Neural progenitor cell (in vitro differentiated cells): Measurements from ENCODE around the gene GPR150. TPM values are rescaled to one million over a fixed set of nuclear protein-coding genes. Genes with fewer than 3 reads are reported as not detected.
"Not testable (repeated sequence)": the region's sequence is repeated elsewhere in the genome, so short reads cannot be mapped to it uniquely, and the experiment has no call there.

Source experiments
- DNase-seq: peaks from one replicate; pipeline ENCODE4 v3.0.0-alpha.2; 2016; ENCODE audit warnings: low spot score
- H2AFZ ChIP-seq: fragments of 200-600 bp; sonication (generic); replicated peaks from 2 replicates; pipeline ENCODE4 v1.6.1; 2016; ENCODE audit warnings: antibody characterized with exemption
- H3F3A ChIP-seq: fragments of 200-600 bp; sonication (generic); 2 replicates; pipeline ENCODE4 v1.6.1; 2016; ENCODE audit warnings: antibody characterized with exemption, low read depth
- H3K27ac ChIP-seq: fragments of 200-600 bp; sonication (generic); 2 replicates; pipeline ENCODE4 v1.5.1; 2016; ENCODE audit warnings: mild to moderate bottlenecking
- H3K27me3 ChIP-seq: fragments of 200-600 bp; sonication (generic); 2 replicates; pipeline ENCODE4 v1.6.1; 2016; ENCODE audit warnings: mild to moderate bottlenecking, moderate library complexity
- H3K36me3 ChIP-seq: fragments of 200-600 bp; sonication (generic); 2 replicates; pipeline ENCODE4 v1.5.1; 2016
- H3K4me1 ChIP-seq: fragments of 200-600 bp; sonication (generic); 2 replicates; pipeline ENCODE4 v1.6.1; 2016; ENCODE audit warnings: mixed run types
- H3K4me2 ChIP-seq: fragments of 200-600 bp; sonication (generic); 2 replicates; pipeline ENCODE4 v1.6.1; 2016
- H3K4me3 ChIP-seq: fragments of 200-600 bp; sonication (generic); 2 replicates; pipeline ENCODE4 v1.5.1; 2016
- H3K79me2 ChIP-seq: fragments of 200-600 bp; sonication (generic); 2 replicates; pipeline ENCODE4 v1.6.1; 2016; ENCODE audit warnings: low read depth
- H3K9ac ChIP-seq: fragments of 200-600 bp; sonication (generic); 2 replicates; pipeline ENCODE4 v1.6.1; 2016
- H3K9me3 ChIP-seq: fragments of 200-600 bp; sonication (generic); 2 replicates; pipeline ENCODE4 v1.5.1; 2016; ENCODE audit warnings: low read depth
- H4K20me1 ChIP-seq: fragments of 200-600 bp; sonication (generic); 2 replicates; pipeline ENCODE4 v1.6.1; 2016; ENCODE audit warnings: low read depth
- H3K27ac Mint-ChIP-seq: 3 replicates; pipeline ENCODE4 v1.8.0; 2021; ENCODE audit warnings: mixed read lengths
- H3K27me3 Mint-ChIP-seq: 2 replicates; pipeline ENCODE4 v1.8.0; 2022; ENCODE audit warnings: low read depth, mild to moderate bottlenecking, inconsistent platforms, moderate library complexity, mixed read lengths; ENCODE audit not compliant: insufficient read depth
- H3K36me3 Mint-ChIP-seq: 3 replicates; pipeline ENCODE4 v1.8.0; 2021; ENCODE audit warnings: mixed read lengths
- H3K4me1 Mint-ChIP-seq: 3 replicates; pipeline ENCODE4 v1.8.0; 2021; ENCODE audit warnings: mixed read lengths
- H3K4me3 Mint-ChIP-seq: 3 replicates; pipeline ENCODE4 v1.8.0; 2021; ENCODE audit warnings: mild to moderate bottlenecking, moderate library complexity, mixed read lengths
- H3K9me3 Mint-ChIP-seq: 3 replicates; pipeline ENCODE4 v1.8.0; 2020; ENCODE audit warnings: mixed read lengths
- EZH2 ChIP-seq: fragments of 200-600 bp; sonication (generic); IDR thresholded peaks from 2 replicates; pipeline ENCODE4 v1.6.1; 2017; ENCODE audit warnings: antibody characterized with exemption, mild to moderate bottlenecking, moderate library complexity
- EZH2phosphoT487 ChIP-seq: fragments of 200-600 bp; sonication (generic); IDR thresholded peaks from 2 replicates; pipeline ENCODE4 v1.6.1; 2017; ENCODE audit warnings: antibody characterized with exemption
- total RNA-seq: library from RNA; depleted of rRNA; stranded (reverse); fragments of >200 nt; gene quantifications from 2 replicates; pipeline ENCODE4 v1.2.3, GENCODE V29; 2015; ENCODE audit warnings: low replicate concordance
- TF ChIP-seq, protein P1 (sequence below): fragments of 200-600 bp; sonication (generic); IDR thresholded peaks from 2 replicates; pipeline ENCODE4 v1.5.1; 2017; ENCODE audit warnings: antibody characterized with exemption, mild to moderate bottlenecking

GPR150 gene
- total RNA-seq, 1 donor from 2014 or later = not detected

DNA sequence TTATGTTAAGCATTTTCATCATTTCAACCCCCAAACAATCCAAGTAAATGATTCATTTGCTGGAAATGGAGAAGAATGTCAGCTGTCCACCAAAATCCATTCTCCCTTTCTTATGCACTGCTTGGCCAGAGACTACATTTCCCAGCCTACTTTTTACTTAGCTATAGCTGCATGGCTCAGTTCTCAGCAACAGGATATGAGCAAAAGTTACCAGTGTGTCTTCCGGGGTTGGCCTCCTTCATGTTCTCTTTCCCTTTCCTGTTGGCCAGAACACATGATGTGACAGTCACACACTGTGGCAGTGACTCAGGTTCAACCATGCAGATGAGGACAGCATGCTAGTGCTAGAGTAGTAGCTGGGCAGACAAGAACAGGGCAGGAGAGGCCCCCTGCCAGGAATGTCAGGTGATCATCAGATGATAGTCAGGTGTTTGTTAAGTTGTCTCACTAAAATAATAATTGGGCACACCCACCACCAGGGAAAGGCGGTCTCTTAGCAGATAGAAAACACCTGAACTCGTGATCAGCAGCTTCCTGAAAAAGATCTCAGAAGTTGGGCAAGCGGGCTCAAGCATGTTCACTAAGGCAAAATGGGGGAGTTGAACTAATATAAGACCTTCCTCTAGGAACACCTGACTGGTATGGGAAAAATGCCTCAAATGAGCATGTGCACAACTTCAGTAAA, 12.2 kb downstream of the GPR150 start:
- H3K27me3 Mint-ChIP-seq = peaks cover 7% of the 10 kb centered on the region
- H3K27ac ChIP-seq = no peak overlapping the region
- H3K36me3 ChIP-seq = no peaks in the 10 kb centered on the region

DNA sequence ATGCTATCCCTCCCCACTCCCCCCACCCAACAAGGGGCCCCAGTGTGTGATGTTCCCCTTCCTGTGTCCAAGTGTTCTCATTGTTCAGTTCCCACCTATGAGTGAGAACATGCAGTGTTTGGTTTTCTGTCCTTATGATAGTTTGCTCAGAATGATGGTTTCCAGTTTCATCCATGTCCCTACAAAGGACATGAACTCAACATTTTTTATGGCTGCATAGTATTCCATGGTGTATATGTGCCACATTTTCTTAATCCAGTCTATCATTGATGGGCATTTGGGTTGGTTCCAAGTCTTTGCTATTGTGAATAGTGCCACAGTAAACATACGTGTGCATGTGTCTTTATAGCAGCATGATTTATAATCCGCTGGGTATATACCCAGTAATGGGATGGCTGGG, 13.1 kb downstream of the GPR150 start:
- not testable (repeated sequence) for H4K20me1 ChIP-seq, H3K36me3 Mint-ChIP-seq, H3K27ac Mint-ChIP-seq, H3K4me3 Mint-ChIP-seq, H2AFZ ChIP-seq, H3K27me3 Mint-ChIP-seq, H3K4me1 ChIP-seq, H3K4me1 Mint-ChIP-seq, H3K79me2 ChIP-seq, H3K9ac ChIP-seq, H3K27ac ChIP-seq, H3K4me3 ChIP-seq, H3K9me3 ChIP-seq, H3K9me3 Mint-ChIP-seq, H3K4me2 ChIP-seq, H3K36me3 ChIP-seq, H3K27me3 ChIP-seq, DNase-seq, H3F3A ChIP-seq

More for the DNA sequence above, 12.2 kb downstream of the GPR150 start:
- no peaks in the 10 kb centered on the region for H3K27me3 ChIP-seq
- H2AFZ ChIP-seq = no peak overlapping the region
- no peaks in the 10 kb centered on the region for H3K79me2 ChIP-seq
- no peak for DNase-seq
- H3F3A ChIP-seq = no peaks in the 10 kb centered on the region
- H3K4me2 ChIP-seq = no peak overlapping the region
- no peaks in the 10 kb centered on the region for H3K4me1 ChIP-seq
- H3K9me3 Mint-ChIP-seq = no peaks in the 10 kb centered on the region
- no peaks in the 10 kb centered on the region for H3K36me3 Mint-ChIP-seq
- TF ChIP-seq EZH2phosphoT487 (no peak), EZH2 (no peak)
- TF ChIP-seq, protein P1, sequence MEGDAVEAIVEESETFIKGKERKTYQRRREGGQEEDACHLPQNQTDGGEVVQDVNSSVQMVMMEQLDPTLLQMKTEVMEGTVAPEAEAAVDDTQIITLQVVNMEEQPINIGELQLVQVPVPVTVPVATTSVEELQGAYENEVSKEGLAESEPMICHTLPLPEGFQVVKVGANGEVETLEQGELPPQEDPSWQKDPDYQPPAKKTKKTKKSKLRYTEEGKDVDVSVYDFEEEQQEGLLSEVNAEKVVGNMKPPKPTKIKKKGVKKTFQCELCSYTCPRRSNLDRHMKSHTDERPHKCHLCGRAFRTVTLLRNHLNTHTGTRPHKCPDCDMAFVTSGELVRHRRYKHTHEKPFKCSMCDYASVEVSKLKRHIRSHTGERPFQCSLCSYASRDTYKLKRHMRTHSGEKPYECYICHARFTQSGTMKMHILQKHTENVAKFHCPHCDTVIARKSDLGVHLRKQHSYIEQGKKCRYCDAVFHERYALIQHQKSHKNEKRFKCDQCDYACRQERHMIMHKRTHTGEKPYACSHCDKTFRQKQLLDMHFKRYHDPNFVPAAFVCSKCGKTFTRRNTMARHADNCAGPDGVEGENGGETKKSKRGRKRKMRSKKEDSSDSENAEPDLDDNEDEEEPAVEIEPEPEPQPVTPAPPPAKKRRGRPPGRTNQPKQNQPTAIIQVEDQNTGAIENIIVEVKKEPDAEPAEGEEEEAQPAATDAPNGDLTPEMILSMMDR = no peak
- H3K27ac Mint-ChIP-seq = no peak overlapping the region
- H3K4me3 ChIP-seq = no peak overlapping the region
- no peaks in the 10 kb centered on the region for H3K9me3 ChIP-seq
- H3K4me1 Mint-ChIP-seq = no peaks in the 10 kb centered on the region
- H3K9ac ChIP-seq = no peak overlapping the region
- no peaks in the 10 kb centered on the region for H4K20me1 ChIP-seq
- H3K4me3 Mint-ChIP-seq = no peak overlapping the region

DNA sequence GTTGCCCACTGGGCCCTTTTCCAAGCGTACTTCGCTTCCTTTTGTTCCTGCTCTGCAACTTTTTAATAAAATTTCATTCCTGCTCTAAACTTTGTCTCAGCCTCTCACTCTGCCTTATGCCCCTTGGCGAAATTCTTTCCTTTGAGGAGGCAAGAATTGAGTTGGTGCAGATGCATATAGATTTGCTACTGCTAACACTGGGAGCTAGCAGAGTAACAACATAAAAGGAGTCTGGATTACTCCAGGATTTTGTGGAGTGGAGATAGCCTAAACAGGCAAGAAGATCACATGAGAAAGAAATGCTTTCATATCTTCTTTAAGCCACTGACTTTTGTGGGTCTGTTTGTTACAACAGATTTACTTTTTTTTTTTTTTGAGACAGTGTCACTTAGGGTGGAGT, 13.8 kb downstream of the GPR150 start:
- Histone ChIP-seq H3K9ac (no peak overlapping the region), H3K79me2 (no peaks in the 10 kb centered on the region), H3K27ac (no peak overlapping the region), H4K20me1 (no peaks in the 10 kb centered on the region), H3F3A (no peaks in the 10 kb centered on the region), H3K4me2 (no peak overlapping the region), H3K27me3 (no peaks in the 10 kb centered on the region), H3K36me3 (no peaks in the 10 kb centered on the region), H3K4me3 (no peak overlapping the region), H3K4me1 (no peaks in the 10 kb centered on the region), H2AFZ (no peak overlapping the region), H3K9me3 (no peaks in the 10 kb centered on the region)
- Mint-ChIP-seq H3K27ac (no peak overlapping the region), H3K36me3 (no peaks in the 10 kb centered on the region), H3K4me1 (no peaks in the 10 kb centered on the region), H3K4me3 (no peak overlapping the region), H3K9me3 (no peaks in the 10 kb centered on the region), H3K27me3 (peaks cover 7% of the 10 kb centered on the region)
- TF ChIP-seq, protein P1 = no peak
- no peak for DNase-seq

DNA sequence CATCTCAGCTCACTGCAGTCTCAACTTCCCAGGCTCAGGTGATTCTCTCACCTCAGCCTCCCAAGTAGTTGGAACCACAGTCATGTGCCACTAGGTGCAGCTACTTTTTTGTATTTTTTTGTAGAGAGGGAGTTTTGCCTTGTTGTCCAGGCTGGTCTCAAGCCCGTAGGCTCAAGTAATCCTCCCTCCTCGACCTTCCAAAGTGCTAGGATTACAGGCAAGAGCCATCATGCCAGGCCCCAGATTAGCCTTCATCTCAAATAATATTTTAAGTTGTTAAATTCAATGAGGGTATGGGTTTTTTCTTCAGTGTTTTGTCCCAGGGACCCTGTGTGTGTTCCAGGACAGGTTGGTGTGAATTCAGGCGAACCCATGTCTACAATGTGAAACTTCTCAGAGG, 14.2 kb downstream of the GPR150 start:
- no peaks in the 10 kb centered on the region for H3K9me3 Mint-ChIP-seq

More for the DNA sequence above, 14.2 kb downstream of the GPR150 start:
- H3K27me3 ChIP-seq = no peaks in the 10 kb centered on the region
- no peaks in the 10 kb centered on the region for H3K4me1 Mint-ChIP-seq
- H3K4me2 ChIP-seq = no peak overlapping the region
- H3K27ac ChIP-seq = no peak overlapping the region
- H3K9me3 ChIP-seq = no peaks in the 10 kb centered on the region
- H3K36me3 Mint-ChIP-seq = no peaks in the 10 kb centered on the region
- no peak overlapping the region for H2AFZ ChIP-seq
- H3K27ac Mint-ChIP-seq = no peak overlapping the region
- H3K4me3 Mint-ChIP-seq = no peak overlapping the region
- no peak overlapping the region for H3K9ac ChIP-seq
- H3K79me2 ChIP-seq = no peaks in the 10 kb centered on the region
- no peaks in the 10 kb centered on the region for H3K36me3 ChIP-seq
- no peaks in the 10 kb centered on the region for H4K20me1 ChIP-seq
- no peaks in the 10 kb centered on the region for H3F3A ChIP-seq
- no peak for DNase-seq
- H3K4me3 ChIP-seq = no peak overlapping the region
- H3K27me3 Mint-ChIP-seq = peaks cover 7% of the 10 kb centered on the region
- no peaks in the 10 kb centered on the region for H3K4me1 ChIP-seq
- TF ChIP-seq EZH2phosphoT487 (no peak), EZH2 (no peak)
- TF ChIP-seq, protein P1 = no peak
